ENCODE measurements around the gene KAT7. TPM values are rescaled to one million over a fixed set of nuclear protein-coding genes. Genes with fewer than 3 reads are reported as not detected.

The KAT7 gene
- total RNA-seq (2022) (90.6 and 96.7 TPM in 2 replicates), Bru-seq, nascent RNA (percentile 94 among the genes with signal in this experiment), BruChase-seq, experiment 1, labeled RNA remaining after a 6-hour chase (percentile 88 among the genes with signal in this experiment), BruChase-seq, experiment 2, labeled RNA remaining after a 2-hour chase (percentile 93 among the genes with signal in this experiment)
- long read RNA-seq, full-length matches to known transcripts: 14 of 26 reads
- long read RNA-seq, partial matches to known transcripts: 3 of 26 reads
- long read RNA-seq, other reads (novel, unspliced or antisense): 9 of 26 reads

DNA sequence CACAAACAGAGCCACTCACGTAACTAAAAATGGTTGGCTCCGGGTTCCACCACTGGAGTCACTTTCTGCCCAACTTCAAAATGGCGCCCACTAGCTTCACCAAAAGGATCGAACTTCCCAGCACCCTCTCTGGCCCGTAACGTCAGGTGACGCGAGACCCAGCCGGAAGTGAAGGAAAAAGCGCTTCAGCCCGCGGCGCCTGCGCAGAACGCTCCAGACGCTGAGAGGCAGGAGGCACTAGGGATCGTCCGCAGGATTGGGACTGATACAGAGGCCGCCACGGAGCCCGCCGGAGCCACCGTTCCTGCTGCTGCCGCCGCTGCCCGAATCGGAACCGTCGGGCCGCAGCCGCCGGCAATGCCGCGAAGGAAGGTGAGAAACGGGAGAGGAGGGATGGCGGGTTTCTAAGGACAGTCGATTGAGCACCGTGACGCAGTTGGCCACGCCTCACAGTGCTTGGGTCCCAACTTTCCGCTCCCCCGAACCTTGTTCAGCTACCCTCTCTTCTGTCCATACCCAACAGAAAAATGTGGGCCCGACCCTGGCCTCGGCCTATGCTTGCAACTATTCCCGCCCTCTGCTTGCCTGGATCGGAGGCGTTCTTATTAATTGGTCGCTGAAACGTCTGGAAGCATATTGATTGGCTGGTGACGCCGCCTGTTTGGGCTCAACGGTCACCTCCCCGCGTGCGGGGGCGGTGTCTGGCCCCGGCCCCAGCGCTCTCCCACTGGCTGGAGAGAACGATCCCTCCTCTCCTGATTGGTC lies at the start of gene KAT7:
Gene KAT7 (plus strand): TSS at position 204 of the 765 bp plus-strand sequence. CDS start 154 bp downstream, at position 358.
- Mint-ChIP-seq H3K27me3 (ENCODE audit: unreplicated experiment) (peaks cover 17% of the 10 kb centered on the region), H3K27ac (ENCODE audit: unreplicated experiment) (peak within 1 kb of the TSS; percentile 97), H3K4me1 (ENCODE audit: low read depth, unreplicated experiment) (peaks cover 25% of the 10 kb centered on the region), H3K36me3 (ENCODE audit: insufficient read depth, unreplicated experiment) (peaks cover 65% of the 10 kb centered on the region), H3K9me3 (ENCODE audit: low read depth, unreplicated experiment) (no peaks in the 10 kb centered on the region), H3K4me3 (ENCODE audit: low read depth, unreplicated experiment) (peak within 1 kb of the TSS; percentile 91)
- TF ChIP-seq, protein P1, sequence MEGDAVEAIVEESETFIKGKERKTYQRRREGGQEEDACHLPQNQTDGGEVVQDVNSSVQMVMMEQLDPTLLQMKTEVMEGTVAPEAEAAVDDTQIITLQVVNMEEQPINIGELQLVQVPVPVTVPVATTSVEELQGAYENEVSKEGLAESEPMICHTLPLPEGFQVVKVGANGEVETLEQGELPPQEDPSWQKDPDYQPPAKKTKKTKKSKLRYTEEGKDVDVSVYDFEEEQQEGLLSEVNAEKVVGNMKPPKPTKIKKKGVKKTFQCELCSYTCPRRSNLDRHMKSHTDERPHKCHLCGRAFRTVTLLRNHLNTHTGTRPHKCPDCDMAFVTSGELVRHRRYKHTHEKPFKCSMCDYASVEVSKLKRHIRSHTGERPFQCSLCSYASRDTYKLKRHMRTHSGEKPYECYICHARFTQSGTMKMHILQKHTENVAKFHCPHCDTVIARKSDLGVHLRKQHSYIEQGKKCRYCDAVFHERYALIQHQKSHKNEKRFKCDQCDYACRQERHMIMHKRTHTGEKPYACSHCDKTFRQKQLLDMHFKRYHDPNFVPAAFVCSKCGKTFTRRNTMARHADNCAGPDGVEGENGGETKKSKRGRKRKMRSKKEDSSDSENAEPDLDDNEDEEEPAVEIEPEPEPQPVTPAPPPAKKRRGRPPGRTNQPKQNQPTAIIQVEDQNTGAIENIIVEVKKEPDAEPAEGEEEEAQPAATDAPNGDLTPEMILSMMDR (IDR thresholded peaks at IDR 0.05; ENCODE audit: unreplicated experiment): no peak
- TSS peak; percentile 77 for BruUV-seq (replicated peaks)
- CTCF ChIA-PET: interaction anchor here (1.0 to 1.7 kb wide), 3 partner anchors 10 to 208 kb away, joined by 3 to 6 read pairs (median 3); partner anchors contain the start of gene FAM117A
- peak; percentile 100 for DNase-seq
- intact Hi-C loops (cut with micrococcal nuclease; ENCODE audit: unreplicated experiment): no loop called here

DNA sequence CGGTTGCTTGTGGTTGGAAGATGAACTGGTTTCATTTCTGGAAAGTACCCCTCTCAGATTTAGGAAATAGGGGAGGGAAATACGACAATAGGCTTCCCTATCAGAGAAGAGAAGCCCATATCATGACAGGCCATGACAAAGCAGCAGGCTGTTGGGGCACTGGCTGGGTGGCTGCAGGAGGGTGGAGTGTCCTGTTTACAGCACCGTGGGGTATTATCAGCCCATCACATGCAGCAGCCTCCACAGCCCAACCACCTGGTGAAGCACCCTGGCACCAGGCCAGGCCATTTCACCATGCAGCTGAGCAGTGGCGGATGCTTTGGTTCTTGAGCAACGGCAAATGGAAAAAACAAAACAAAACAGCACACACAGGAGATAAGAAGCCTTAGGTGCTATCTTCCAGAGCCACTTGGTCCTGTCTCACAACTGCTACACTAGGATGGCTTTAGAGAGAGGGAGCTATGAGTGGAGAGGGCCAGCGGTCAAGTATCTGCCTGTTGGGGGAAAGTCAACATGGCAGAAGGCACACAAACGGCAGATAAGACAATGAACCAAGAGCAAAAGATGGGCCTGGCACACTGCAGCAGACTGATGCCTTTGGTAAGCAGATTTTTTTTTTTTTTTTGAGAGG lies 48.7 kb upstream of the KAT7 start:
- Mint-ChIP-seq H3K27me3 (ENCODE audit: unreplicated experiment) (no peaks in the 10 kb centered on the region), H3K4me3 (ENCODE audit: low read depth, unreplicated experiment) (no peak overlapping the region), H3K4me1 (ENCODE audit: low read depth, unreplicated experiment) (peaks cover 22% of the 10 kb centered on the region), H3K36me3 (ENCODE audit: insufficient read depth, unreplicated experiment) (no peaks in the 10 kb centered on the region), H3K27ac (ENCODE audit: unreplicated experiment) (no peak overlapping the region), H3K9me3 (ENCODE audit: low read depth, unreplicated experiment) (no peaks in the 10 kb centered on the region)
- BruUV-seq (replicated peaks): no TSS peak
- CTCF ChIA-PET: interaction anchor here (0.5 kb wide), 1 partner anchor 1602 kb away, joined by 4 read pairs; no protein-coding TSS in a partner anchor
- TF ChIP-seq, protein P1 (IDR thresholded peaks at IDR 0.05; ENCODE audit: unreplicated experiment): no peak
- intact Hi-C loops (cut with micrococcal nuclease; ENCODE audit: unreplicated experiment): no loop called here
- DNase-seq: no peak

DNA sequence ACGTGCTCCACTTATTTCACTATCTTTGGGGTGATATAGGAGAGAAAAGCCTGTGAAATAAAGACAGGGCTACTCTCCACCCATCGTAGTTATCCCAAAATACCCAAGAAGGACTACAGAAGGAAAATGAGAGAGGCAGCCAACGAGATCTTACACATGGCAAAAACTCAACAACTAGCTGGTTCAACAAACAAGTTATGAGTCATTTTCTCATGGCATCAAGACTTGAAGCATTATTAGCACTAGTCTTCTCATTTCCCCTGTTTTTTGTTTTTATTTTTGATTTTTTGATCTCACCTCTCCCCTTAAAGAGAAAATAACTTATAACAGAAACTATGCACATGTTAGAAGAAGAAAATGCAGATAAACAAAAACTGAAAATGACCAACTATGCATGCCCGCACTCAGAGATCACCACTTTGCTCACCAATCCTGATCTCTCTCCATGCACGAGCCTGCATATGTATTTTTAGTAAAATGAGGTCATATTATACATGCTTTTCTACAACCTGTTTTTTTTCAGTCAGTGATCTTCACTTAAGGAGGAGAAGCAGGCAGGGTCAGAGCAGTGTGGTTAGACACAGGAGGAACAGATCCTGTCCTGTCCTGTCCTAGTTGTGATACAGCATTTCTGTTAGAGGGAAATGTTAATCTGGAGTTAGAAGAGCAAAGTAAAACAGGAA lies 47.3 kb upstream of the KAT7 start:
- TF ChIP-seq, protein P1 (IDR thresholded peaks at IDR 0.05; ENCODE audit: unreplicated experiment): no peak
- Mint-ChIP-seq H3K27ac (ENCODE audit: unreplicated experiment) (no peak overlapping the region), H3K4me3 (ENCODE audit: low read depth, unreplicated experiment) (no peak overlapping the region), H3K27me3 (ENCODE audit: unreplicated experiment) (no peaks in the 10 kb centered on the region), H3K9me3 (ENCODE audit: low read depth, unreplicated experiment) (no peaks in the 10 kb centered on the region), H3K4me1 (ENCODE audit: low read depth, unreplicated experiment) (peaks cover 22% of the 10 kb centered on the region), H3K36me3 (ENCODE audit: insufficient read depth, unreplicated experiment) (no peaks in the 10 kb centered on the region)
- BruUV-seq (replicated peaks): no TSS peak
- intact Hi-C loops (cut with micrococcal nuclease; ENCODE audit: unreplicated experiment): no loop called here
- DNase-seq: no peak
- CTCF ChIA-PET: no interaction called here

DNA sequence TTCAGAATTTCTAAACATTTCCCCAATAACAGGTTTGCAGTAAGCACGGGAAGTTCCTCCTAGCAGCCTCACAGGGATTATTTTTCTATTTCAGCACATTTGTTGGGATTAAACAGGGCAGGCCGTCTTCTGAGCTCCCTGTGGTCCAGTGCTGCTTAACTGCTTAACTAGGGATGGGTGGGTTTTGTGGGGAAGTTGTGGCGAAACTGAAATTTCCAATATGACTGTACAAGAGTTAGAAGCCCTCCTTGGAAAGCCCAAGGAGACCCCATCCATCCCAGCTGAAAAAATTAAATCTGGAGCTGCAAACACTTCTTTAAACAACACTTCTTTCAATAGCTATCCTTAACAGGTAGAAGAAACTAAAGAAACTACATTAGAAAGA lies 46.8 kb upstream of the KAT7 start:
- DNase-seq: no peak
- no peak overlapping the region for H3K4me3 Mint-ChIP-seq (ENCODE audit: low read depth, unreplicated experiment)
- intact Hi-C loops (cut with micrococcal nuclease; ENCODE audit: unreplicated experiment): no loop called here
- TF ChIP-seq, protein P1 (IDR thresholded peaks at IDR 0.05; ENCODE audit: unreplicated experiment): no peak
- no peak overlapping the region for H3K27ac Mint-ChIP-seq (ENCODE audit: unreplicated experiment)
- H3K4me1 Mint-ChIP-seq (ENCODE audit: low read depth, unreplicated experiment): peaks cover 22% of the 10 kb centered on the region
- CTCF ChIA-PET: interaction anchor here (0.6 kb wide), 1 partner anchor 52 kb away, joined by 6 read pairs; no protein-coding TSS in a partner anchor
- no TSS peak for BruUV-seq (replicated peaks)
- no peaks in the 10 kb centered on the region for H3K36me3 Mint-ChIP-seq (ENCODE audit: insufficient read depth, unreplicated experiment)
- no peaks in the 10 kb centered on the region for H3K27me3 Mint-ChIP-seq (ENCODE audit: unreplicated experiment)
- H3K9me3 Mint-ChIP-seq (ENCODE audit: low read depth, unreplicated experiment): no peaks in the 10 kb centered on the region
